ENCODE measurements around the gene UTP4.
"Not testable (repeated sequence)": the region's sequence is repeated elsewhere in the genome, so short reads cannot be mapped to it uniquely, and the experiment has no call there.

UTP4 gene

DNA sequence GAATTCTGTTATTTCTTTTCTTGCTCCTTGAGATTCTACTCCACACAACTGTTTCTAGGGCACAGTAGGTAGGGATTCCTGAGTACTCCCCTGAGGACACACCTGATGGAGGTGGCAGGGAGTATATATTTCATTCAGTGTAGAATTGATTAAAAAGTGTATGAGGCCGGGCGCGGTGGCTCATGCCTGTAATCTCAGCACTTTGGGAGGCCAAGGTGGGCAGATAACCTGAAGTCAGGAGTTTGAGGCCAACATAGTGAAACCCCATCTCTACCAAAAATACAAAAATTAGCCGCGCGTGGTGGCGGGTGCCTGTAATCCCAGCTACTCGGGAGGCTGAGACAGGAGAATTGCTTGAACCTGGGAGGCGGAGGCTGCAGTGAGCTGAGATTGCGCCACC is 5.6 kb upstream of the UTP4 start:
- H3K9me3 ChIP-seq (ENCODE audit: control insufficient read depth in 1 of 2, low read length in 2 of 2); H3K27me3 ChIP-seq (ENCODE audit: control insufficient read depth in 1 of 2, insufficient read depth in 2 of 2, low read length in 2 of 2); H3K4me3 ChIP-seq (ENCODE audit: low read depth in 1 of 2, low read length in 2 of 2); H3K27ac ChIP-seq (ENCODE audit: low read depth, low read length); H3K9ac ChIP-seq (ENCODE audit: low read depth in 1 of 2, low read length in 2 of 2); H3K36me3 ChIP-seq (ENCODE audit: control insufficient read depth in 1 of 2, insufficient read depth in 2 of 2, low read length in 2 of 2): not testable (repeated sequence)
- peaks cover 11 to 15% of the 10 kb centered on the region in 2 donors for H3K4me1 ChIP-seq (ENCODE audit: control insufficient read depth in 1 of 2, insufficient read depth in 2 of 2, low read length in 2 of 2)

- peaks cover 12 to 17% of the 10 kb centered on the region in 2 donors for H3K4me1 ChIP-seq (ENCODE audit: control insufficient read depth in 1 of 2, insufficient read depth in 2 of 2, low read length in 2 of 2)
- no peak overlapping the region for H3K27ac ChIP-seq (ENCODE audit: low read depth, low read length)
- H3K36me3 ChIP-seq (ENCODE audit: control insufficient read depth in 1 of 2, insufficient read depth in 2 of 2, low read length in 2 of 2): peaks cover 2 to 4% of the 10 kb centered on the region in 2 donors
- H3K9ac ChIP-seq (ENCODE audit: low read depth in 1 of 2, low read length in 2 of 2): no peak overlapping the region
- H3K9me3 ChIP-seq (ENCODE audit: control insufficient read depth in 1 of 2, low read length in 2 of 2): no peaks in the 10 kb centered on the region
- no peaks in the 10 kb centered on the region for H3K27me3 ChIP-seq (ENCODE audit: control insufficient read depth in 1 of 2, insufficient read depth in 2 of 2, low read length in 2 of 2)
- H3K4me3 ChIP-seq (ENCODE audit: low read depth in 1 of 2, low read length in 2 of 2): no peak overlapping the region
Measured at GRCh38 chr16:69127966-69128510, 4.4 kb upstream of the UTP4 start.

GRCh38 chr16:69130461-69130860 is 2.0 kb upstream of the UTP4 start:
- H3K9ac ChIP-seq (ENCODE audit: low read depth in 1 of 2, low read length in 2 of 2): no peak overlapping the region
- H3K9me3 ChIP-seq (ENCODE audit: control insufficient read depth in 1 of 2, low read length in 2 of 2): no peaks in the 10 kb centered on the region
- peak overlapping the region in 1 of 2 donors; percentile 14 for H3K4me3 ChIP-seq (ENCODE audit: low read depth in 1 of 2, low read length in 2 of 2)
- peaks cover 24% of the 10 kb centered on the region in 2 donors for H3K4me1 ChIP-seq (ENCODE audit: control insufficient read depth in 1 of 2, insufficient read depth in 2 of 2, low read length in 2 of 2)
- no peak overlapping the region for H3K27ac ChIP-seq (ENCODE audit: low read depth, low read length)
- H3K36me3 ChIP-seq (ENCODE audit: control insufficient read depth in 1 of 2, insufficient read depth in 2 of 2, low read length in 2 of 2): peaks cover 2 to 4% of the 10 kb centered on the region in 2 donors
- no peaks in the 10 kb centered on the region for H3K27me3 ChIP-seq (ENCODE audit: control insufficient read depth in 1 of 2, insufficient read depth in 2 of 2, low read length in 2 of 2)

DNA sequence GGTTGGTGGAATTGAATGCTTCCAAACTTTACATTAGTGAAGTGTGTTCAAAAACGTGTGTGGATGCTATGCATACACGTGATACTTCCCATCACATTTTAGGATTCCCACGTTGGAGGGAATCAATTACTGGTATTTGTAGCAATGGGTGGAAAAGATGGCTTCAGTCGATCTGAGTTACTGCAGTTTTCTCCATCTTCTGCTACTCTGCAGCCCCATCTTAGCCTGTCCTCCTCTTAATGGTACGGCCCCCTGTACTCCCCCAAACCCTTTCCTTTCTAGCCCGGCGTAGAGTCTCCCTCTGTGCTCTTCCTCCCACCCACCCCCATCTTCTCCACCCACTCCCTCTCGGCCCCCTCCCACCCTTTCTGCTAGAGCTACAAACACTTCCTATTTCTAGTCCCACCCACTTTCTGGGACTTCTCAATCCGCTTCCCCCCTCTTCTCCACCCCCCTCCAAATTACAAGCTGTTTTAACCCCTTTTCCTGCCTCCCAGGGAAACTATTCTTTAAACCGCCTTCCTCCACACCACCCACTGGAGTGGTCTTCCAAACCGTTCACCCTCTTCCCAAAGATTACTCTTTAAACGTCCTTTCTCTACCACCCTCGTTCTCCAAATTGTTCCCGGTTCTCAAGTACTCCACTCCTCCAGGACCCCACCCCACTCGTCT is 1.1 kb upstream of the UTP4 start:
- peak overlapping the region; percentile 89 to 91 for H3K4me3 ChIP-seq (ENCODE audit: low read depth in 1 of 2, low read length in 2 of 2)
- peak overlapping the region; percentile 79 to 98 for H3K9ac ChIP-seq (ENCODE audit: low read depth in 1 of 2, low read length in 2 of 2)
- peaks cover under 1 to 2% of the 10 kb centered on the region in 2 donors for H3K36me3 ChIP-seq (ENCODE audit: control insufficient read depth in 1 of 2, insufficient read depth in 2 of 2, low read length in 2 of 2)
- no peaks in the 10 kb centered on the region for H3K27me3 ChIP-seq (ENCODE audit: control insufficient read depth in 1 of 2, insufficient read depth in 2 of 2, low read length in 2 of 2)
- H3K4me1 ChIP-seq (ENCODE audit: control insufficient read depth in 1 of 2, insufficient read depth in 2 of 2, low read length in 2 of 2): peaks cover 24% of the 10 kb centered on the region in 2 donors
- H3K9me3 ChIP-seq (ENCODE audit: control insufficient read depth in 1 of 2, low read length in 2 of 2): no peaks in the 10 kb centered on the region
- peak overlapping the region; percentile 76 for H3K27ac ChIP-seq (ENCODE audit: low read depth, low read length)

DNA sequence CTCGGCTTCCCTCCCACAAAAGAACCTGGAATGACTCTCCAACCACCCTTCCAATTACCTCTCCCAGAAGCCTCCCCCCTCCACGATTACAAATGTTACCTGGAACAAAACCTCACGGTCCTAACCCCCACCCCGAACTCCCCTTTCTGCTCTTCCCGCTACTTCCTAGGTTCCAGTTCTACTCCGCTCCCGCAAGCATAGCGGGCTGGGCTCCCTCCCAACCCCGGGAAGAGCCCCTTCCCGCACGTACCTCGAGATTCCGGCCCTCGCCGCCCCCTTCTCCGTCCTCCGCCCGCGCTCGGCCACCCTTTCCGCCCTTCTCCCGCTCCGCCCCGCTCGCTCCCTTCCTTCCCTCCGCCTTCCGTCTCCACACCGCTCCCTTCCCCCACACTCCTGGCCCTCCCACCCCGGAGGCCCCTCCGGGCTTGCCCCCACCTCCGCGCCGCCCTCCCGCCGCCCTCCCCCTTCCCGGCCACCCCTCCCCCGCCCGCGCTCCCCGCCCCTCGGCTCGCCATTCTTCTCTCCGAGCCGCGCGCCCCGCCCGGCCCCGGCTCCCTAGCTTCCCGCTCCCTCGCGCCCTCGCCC is 518 bp upstream of the UTP4 start:
- Histone ChIP-seq H3K9me3 (ENCODE audit: control insufficient read depth in 1 of 2, low read length in 2 of 2) (no peaks in the 10 kb centered on the region), H3K9ac (ENCODE audit: low read depth in 1 of 2, low read length in 2 of 2) (peak overlapping the region; percentile 79 to 98), H3K4me3 (ENCODE audit: low read depth in 1 of 2, low read length in 2 of 2) (peak overlapping the region; percentile 89 to 91), H3K4me1 (ENCODE audit: control insufficient read depth in 1 of 2, insufficient read depth in 2 of 2, low read length in 2 of 2) (peaks cover 24% of the 10 kb centered on the region in 2 donors), H3K27me3 (ENCODE audit: control insufficient read depth in 1 of 2, insufficient read depth in 2 of 2, low read length in 2 of 2) (no peaks in the 10 kb centered on the region), H3K27ac (ENCODE audit: low read depth, low read length) (peak overlapping the region; percentile 85), H3K36me3 (ENCODE audit: control insufficient read depth in 1 of 2, insufficient read depth in 2 of 2, low read length in 2 of 2) (peaks cover 0 to 2% of the 10 kb centered on the region in 2 donors)

DNA sequence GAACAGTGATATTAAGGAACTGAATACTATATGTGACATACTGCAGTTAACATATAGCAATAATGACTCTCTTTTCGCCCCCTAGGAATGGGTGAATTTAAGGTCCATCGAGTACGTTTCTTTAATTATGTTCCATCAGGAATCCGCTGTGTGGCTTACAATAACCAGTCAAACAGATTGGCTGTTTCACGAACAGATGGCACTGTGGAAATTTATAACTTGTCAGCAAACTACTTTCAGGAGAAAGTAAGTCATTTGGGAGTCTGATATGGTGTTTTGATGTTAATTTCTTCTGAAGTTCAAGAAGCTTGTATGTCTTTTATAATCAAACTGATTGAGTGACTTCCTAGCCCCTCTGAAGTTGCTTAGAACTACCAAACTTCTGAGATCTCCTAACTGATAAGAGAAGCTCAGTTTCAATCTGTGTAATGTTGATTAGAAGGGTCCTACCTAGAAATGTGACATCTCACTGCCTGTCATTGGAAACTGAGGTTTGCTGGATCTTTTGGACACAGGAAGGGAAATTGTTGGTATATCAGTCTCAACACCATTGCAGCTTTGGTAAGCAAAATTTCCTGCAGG is 1.0 kb downstream of the UTP4 start:
- Histone ChIP-seq H3K27ac (ENCODE audit: low read depth, low read length) (no peak overlapping the region), H3K4me3 (ENCODE audit: low read depth in 1 of 2, low read length in 2 of 2) (peak overlapping the region; percentile 88 to 91), H3K36me3 (ENCODE audit: control insufficient read depth in 1 of 2, insufficient read depth in 2 of 2, low read length in 2 of 2) (peaks cover 6 to 8% of the 10 kb centered on the region in 2 donors), H3K27me3 (ENCODE audit: control insufficient read depth in 1 of 2, insufficient read depth in 2 of 2, low read length in 2 of 2) (no peaks in the 10 kb centered on the region), H3K9me3 (ENCODE audit: control insufficient read depth in 1 of 2, low read length in 2 of 2) (no peaks in the 10 kb centered on the region), H3K9ac (ENCODE audit: low read depth in 1 of 2, low read length in 2 of 2) (peak overlapping the region; percentile 69 to 85), H3K4me1 (ENCODE audit: control insufficient read depth in 1 of 2, insufficient read depth in 2 of 2, low read length in 2 of 2) (peaks cover 24% of the 10 kb centered on the region in 2 donors)

DNA sequence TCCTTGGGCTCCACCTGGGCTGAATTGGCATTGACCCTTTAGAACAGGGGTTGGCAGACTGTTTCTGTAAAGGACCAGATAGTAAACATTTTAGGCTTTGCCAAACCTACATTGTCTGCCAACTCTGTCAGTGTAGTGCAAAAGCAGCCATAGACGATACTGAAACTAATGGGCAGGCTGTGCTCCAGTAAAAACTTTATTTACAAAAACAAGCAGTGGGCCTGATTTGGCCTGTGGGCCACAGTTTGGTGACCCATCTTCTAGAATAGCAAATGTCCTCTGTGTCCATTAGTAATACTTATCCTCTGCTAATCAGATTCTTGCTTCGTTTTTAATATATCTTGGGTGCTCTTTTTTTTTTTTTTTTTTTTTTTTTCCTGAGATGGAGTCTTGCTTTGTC is 6.2 kb downstream of the UTP4 start:
- no peak overlapping the region for H3K4me3 ChIP-seq (ENCODE audit: low read depth in 1 of 2, low read length in 2 of 2)
- peaks cover 6% of the 10 kb centered on the region in 2 donors for H3K4me1 ChIP-seq (ENCODE audit: control insufficient read depth in 1 of 2, insufficient read depth in 2 of 2, low read length in 2 of 2)
- no peak overlapping the region for H3K9ac ChIP-seq (ENCODE audit: low read depth in 1 of 2, low read length in 2 of 2)
- H3K27ac ChIP-seq (ENCODE audit: low read depth, low read length): no peak overlapping the region
- no peaks in the 10 kb centered on the region for H3K27me3 ChIP-seq (ENCODE audit: control insufficient read depth in 1 of 2, insufficient read depth in 2 of 2, low read length in 2 of 2)
- H3K36me3 ChIP-seq (ENCODE audit: control insufficient read depth in 1 of 2, insufficient read depth in 2 of 2, low read length in 2 of 2): peaks cover 25 to 44% of the 10 kb centered on the region in 2 donors
- H3K9me3 ChIP-seq (ENCODE audit: control insufficient read depth in 1 of 2, low read length in 2 of 2): no peaks in the 10 kb centered on the region

GRCh38 chr16:69139464-69139863 is 7.0 kb downstream of the UTP4 start:
- not testable (repeated sequence) for H3K9me3 ChIP-seq (ENCODE audit: control insufficient read depth in 1 of 2, low read length in 2 of 2); H3K27ac ChIP-seq (ENCODE audit: low read depth, low read length); H3K27me3 ChIP-seq (ENCODE audit: control insufficient read depth in 1 of 2, insufficient read depth in 2 of 2, low read length in 2 of 2); H3K9ac ChIP-seq (ENCODE audit: low read depth in 1 of 2, low read length in 2 of 2); H3K4me3 ChIP-seq (ENCODE audit: low read depth in 1 of 2, low read length in 2 of 2); H3K4me1 ChIP-seq (ENCODE audit: control insufficient read depth in 1 of 2, insufficient read depth in 2 of 2, low read length in 2 of 2)
- peaks cover 25 to 49% of the 10 kb centered on the region in 2 donors for H3K36me3 ChIP-seq (ENCODE audit: control insufficient read depth in 1 of 2, insufficient read depth in 2 of 2, low read length in 2 of 2)

DNA sequence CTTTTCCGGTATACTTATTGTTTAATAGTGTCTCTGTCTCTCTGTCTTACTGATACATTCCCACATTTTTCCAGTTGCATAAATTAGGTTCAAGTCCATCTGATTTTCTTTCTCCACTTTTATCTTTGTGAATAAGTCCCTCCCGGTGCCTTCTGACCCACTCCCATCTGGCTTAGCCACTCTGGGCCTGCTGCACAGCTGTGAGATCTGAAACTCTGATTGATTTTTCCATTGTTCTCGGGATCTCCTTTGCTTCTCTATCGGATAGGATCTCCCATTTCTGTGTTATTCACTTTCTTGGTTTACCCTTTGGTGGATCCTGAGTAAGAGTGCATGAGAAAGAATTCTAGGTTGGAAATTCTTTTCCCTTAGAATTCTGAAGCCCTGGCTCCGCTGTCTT is 8.6 kb downstream of the UTP4 start:
- Histone ChIP-seq H3K9ac (ENCODE audit: low read depth in 1 of 2, low read length in 2 of 2) (no peak overlapping the region), H3K4me3 (ENCODE audit: low read depth in 1 of 2, low read length in 2 of 2) (no peak overlapping the region), H3K27me3 (ENCODE audit: control insufficient read depth in 1 of 2, insufficient read depth in 2 of 2, low read length in 2 of 2) (no peaks in the 10 kb centered on the region), H3K27ac (ENCODE audit: low read depth, low read length) (no peak overlapping the region), H3K4me1 (ENCODE audit: control insufficient read depth in 1 of 2, insufficient read depth in 2 of 2, low read length in 2 of 2) (no peaks in the 10 kb centered on the region), H3K9me3 (ENCODE audit: control insufficient read depth in 1 of 2, low read length in 2 of 2) (no peaks in the 10 kb centered on the region), H3K36me3 (ENCODE audit: control insufficient read depth in 1 of 2, insufficient read depth in 2 of 2, low read length in 2 of 2) (peaks cover 25 to 54% of the 10 kb centered on the region in 2 donors)

DNA sequence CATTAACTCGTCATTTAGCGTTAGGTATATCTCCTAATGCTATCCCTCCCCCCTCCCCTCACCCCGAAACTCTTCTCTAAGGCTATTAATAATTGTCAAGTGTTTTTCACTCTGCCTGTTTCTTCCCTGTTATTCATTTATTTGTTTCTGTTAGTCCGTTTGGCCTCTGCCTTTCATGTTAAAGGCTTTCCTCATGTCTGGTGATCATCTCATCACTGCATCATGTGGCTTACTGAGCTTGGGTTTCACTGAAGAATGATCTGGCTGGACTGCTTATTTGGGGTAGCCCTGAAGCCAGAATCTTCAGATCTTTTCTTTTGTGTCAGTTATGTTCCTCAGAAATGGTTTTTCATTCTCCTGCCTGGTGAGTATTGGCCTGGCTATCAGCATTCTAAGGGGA is 9.5 kb downstream of the UTP4 start:
- H3K9me3 ChIP-seq (ENCODE audit: control insufficient read depth in 1 of 2, low read length in 2 of 2): no peaks in the 10 kb centered on the region
- no peaks in the 10 kb centered on the region for H3K4me1 ChIP-seq (ENCODE audit: control insufficient read depth in 1 of 2, insufficient read depth in 2 of 2, low read length in 2 of 2)
- H3K27me3 ChIP-seq (ENCODE audit: control insufficient read depth in 1 of 2, insufficient read depth in 2 of 2, low read length in 2 of 2): no peaks in the 10 kb centered on the region
- peaks cover 25 to 54% of the 10 kb centered on the region in 2 donors for H3K36me3 ChIP-seq (ENCODE audit: control insufficient read depth in 1 of 2, insufficient read depth in 2 of 2, low read length in 2 of 2)
- H3K27ac ChIP-seq (ENCODE audit: low read depth, low read length): no peak overlapping the region
- no peak overlapping the region for H3K4me3 ChIP-seq (ENCODE audit: low read depth in 1 of 2, low read length in 2 of 2)
- H3K9ac ChIP-seq (ENCODE audit: low read depth in 1 of 2, low read length in 2 of 2): no peak overlapping the region

All from duodenal mucosa (tissue), 2 donors.